Skeletal muscle tissue (tissue), 4 donors: ENCODE measurements around the gene ZNF292. TPM values are rescaled to one million over a fixed set of nuclear protein-coding genes. Genes with fewer than 3 reads are reported as not detected.
"Not testable (repeated sequence)": the region's sequence is repeated elsewhere in the genome, so short reads cannot be mapped to it uniquely, and the experiment has no call there.

Experiments used
- H3K27ac ChIP-seq: one replicate; pipeline ENCODE4 v1.7.0; 2013; ENCODE audit warnings: mild to moderate bottlenecking, low read depth, low read length, inconsistent platforms
- H3K27me3 ChIP-seq, 3 donors: one replicate each; pipeline ENCODE4 v1.7.0; 2013; ENCODE audit warnings: low read length in 3 of 3; ENCODE audit not compliant: control insufficient read depth in 3 of 3, insufficient read depth in 3 of 3
- H3K36me3 ChIP-seq, 3 donors: one replicate each; pipeline ENCODE4 v1.7.0; 2013; ENCODE audit warnings: low read length in 3 of 3; ENCODE audit not compliant: control insufficient read depth in 3 of 3, insufficient read depth in 3 of 3
- H3K4me1 ChIP-seq, 3 donors: one replicate each; pipeline ENCODE4 v1.7.0; 2013; ENCODE audit warnings: low read length in 3 of 3, mild to moderate bottlenecking in 3 of 3; ENCODE audit not compliant: control insufficient read depth in 3 of 3, insufficient read depth in 3 of 3
- H3K4me3 ChIP-seq, 3 donors: one replicate each; pipeline ENCODE4 v1.7.0; 2013; ENCODE audit warnings: low read length in 3 of 3
- H3K9ac ChIP-seq, 3 donors: one replicate each; pipeline ENCODE4 v1.7.0; 2013; ENCODE audit warnings: low read length in 3 of 3, mild to moderate bottlenecking in 3 of 3, moderate library complexity in 2 of 3, low read depth in 1 of 3
- H3K9me3 ChIP-seq, 3 donors: one replicate each; pipeline ENCODE4 v1.7.0; 2013; ENCODE audit warnings: low read length in 3 of 3; ENCODE audit not compliant: control insufficient read depth in 3 of 3
- total RNA-seq: library from RNA; depleted of rRNA; stranded (reverse); fragments of >200 nt; gene quantifications from one replicate; pipeline ENCODE4 v1.2.3, GENCODE V29; 2014
- donor health status: Osteomylitis.

ZNF292 gene
- total RNA-seq, 1 donor from 2014 or later = 38.6 TPM

- Histone ChIP-seq H3K9ac (no peak overlapping the region), H3K36me3 (no peaks in the 10 kb centered on the region), H3K9me3 (no peaks in the 10 kb centered on the region), H3K27me3 (no peaks in the 10 kb centered on the region), H3K4me1 (no peaks in the 10 kb centered on the region), H3K4me3 (no peak overlapping the region), H3K27ac (no peak overlapping the region)
Observed at GRCh38 chr6:87279196-87279595, 123.8 kb downstream of the ZNF292 start.

GRCh38 chr6:87281426-87281825 is 126.1 kb downstream of the ZNF292 start:
- no peaks in the 10 kb centered on the region for H3K27me3 ChIP-seq
- no peak overlapping the region for H3K4me3 ChIP-seq
- no peak overlapping the region for H3K27ac ChIP-seq
- H3K9me3 ChIP-seq = no peaks in the 10 kb centered on the region
- no peaks in the 10 kb centered on the region for H3K36me3 ChIP-seq
- no peak overlapping the region for H3K9ac ChIP-seq
- H3K4me1 ChIP-seq = no peaks in the 10 kb centered on the region

- Histone ChIP-seq H3K9me3 (no peaks in the 10 kb centered on the region), H3K4me1 (no peaks in the 10 kb centered on the region), H3K36me3 (no peaks in the 10 kb centered on the region), H3K9ac (no peak overlapping the region), H3K4me3 (no peak overlapping the region), H3K27me3 (no peaks in the 10 kb centered on the region), H3K27ac (no peak overlapping the region)
Observed at GRCh38 chr6:87282743-87283142, 127.4 kb downstream of the ZNF292 start.

GRCh38 chr6:87283461-87283860 is 128.1 kb downstream of the ZNF292 start:
- Histone ChIP-seq H3K36me3 (no peaks in the 10 kb centered on the region), H3K9ac (no peak overlapping the region), H3K9me3 (no peaks in the 10 kb centered on the region), H3K4me1 (no peaks in the 10 kb centered on the region), H3K27ac (no peak overlapping the region), H3K27me3 (no peaks in the 10 kb centered on the region), H3K4me3 (no peak overlapping the region)

- Histone ChIP-seq H3K27ac (no peak overlapping the region), H3K4me1 (no peaks in the 10 kb centered on the region), H3K9me3 (no peaks in the 10 kb centered on the region), H3K4me3 (no peak overlapping the region), H3K27me3 (no peaks in the 10 kb centered on the region), H3K9ac (no peak overlapping the region), H3K36me3 (no peaks in the 10 kb centered on the region)
Observed at GRCh38 chr6:87287251-87287650, 131.9 kb downstream of the ZNF292 start.

GRCh38 chr6:87289571-87289970 is 134.2 kb downstream of the ZNF292 start:
- no peaks in the 10 kb centered on the region for H3K4me1 ChIP-seq
- H3K27me3 ChIP-seq = no peaks in the 10 kb centered on the region
- no peak overlapping the region for H3K4me3 ChIP-seq
- no peaks in the 10 kb centered on the region for H3K36me3 ChIP-seq
- no peak overlapping the region for H3K27ac ChIP-seq
- H3K9ac ChIP-seq = no peak overlapping the region
- H3K9me3 ChIP-seq = no peaks in the 10 kb centered on the region

- no peaks in the 10 kb centered on the region for H3K4me1 ChIP-seq
- no peaks in the 10 kb centered on the region for H3K27me3 ChIP-seq
- H3K9me3 ChIP-seq = no peaks in the 10 kb centered on the region
- H3K4me3 ChIP-seq = no peak overlapping the region
- H3K27ac ChIP-seq = no peak overlapping the region
- no peaks in the 10 kb centered on the region for H3K36me3 ChIP-seq
- no peak overlapping the region for H3K9ac ChIP-seq
Observed at GRCh38 chr6:87291883-87292282, 136.5 kb downstream of the ZNF292 start.

GRCh38 chr6:87293526-87293925 is 138.2 kb downstream of the ZNF292 start:
- Histone ChIP-seq H3K4me1 (no peaks in the 10 kb centered on the region), H3K36me3 (no peaks in the 10 kb centered on the region), H3K9me3 (no peaks in the 10 kb centered on the region), H3K27me3 (no peaks in the 10 kb centered on the region), H3K27ac (no peak overlapping the region), H3K4me3 (no peak overlapping the region), H3K9ac (no peak overlapping the region)

- Histone ChIP-seq H3K4me3 (no peak overlapping the region), H3K9me3 (no peaks in the 10 kb centered on the region), H3K27me3 (peaks cover 0 to 4% (median 0%) of the 10 kb centered on the region in 3 donors), H3K36me3 (no peaks in the 10 kb centered on the region), H3K27ac (no peak overlapping the region), H3K4me1 (no peaks in the 10 kb centered on the region), H3K9ac (no peak overlapping the region)
Observed at GRCh38 chr6:87297119-87297518, 141.8 kb downstream of the ZNF292 start.

GRCh38 chr6:87301277-87301676 is 145.9 kb downstream of the ZNF292 start:
- H3K9me3 ChIP-seq, H3K4me1 ChIP-seq: not testable (repeated sequence)

GRCh38 chr6:87308970-87309369 is 153.6 kb downstream of the ZNF292 start:
- Histone ChIP-seq H3K27ac (no peak overlapping the region), H3K4me3 (no peak overlapping the region)

More at GRCh38 chr6:87301277-87301676, 145.9 kb downstream of the ZNF292 start:
- not testable (repeated sequence) for H3K27ac ChIP-seq, H3K27me3 ChIP-seq, H3K36me3 ChIP-seq, H3K4me3 ChIP-seq, H3K9ac ChIP-seq

More at GRCh38 chr6:87308970-87309369, 153.6 kb downstream of the ZNF292 start:
- H3K9ac ChIP-seq = no peak overlapping the region
- H3K36me3 ChIP-seq = no peaks in the 10 kb centered on the region
- no peaks in the 10 kb centered on the region for H3K27me3 ChIP-seq
- no peaks in the 10 kb centered on the region for H3K9me3 ChIP-seq
- H3K4me1 ChIP-seq = no peaks in the 10 kb centered on the region
